Right lobe of liver (tissue), 4 donors: ENCODE measurements around the gene DNAH10.

Experiments
- POLR2A ChIP-seq: fragments of 450-650 bp; IDR thresholded peaks from one replicate; pipeline ENCODE4 v1.6.1; 2017; ENCODE audit warnings: antibody characterized with exemption, mild to moderate bottlenecking
- TF ChIP-seq, protein P1 (sequence below), 4 donors: fragments of 200-600 bp in 3 of 4; fragments of 450-650 bp in 1 of 4; IDR thresholded peaks; one replicate each; pipeline versions ENCODE4 v1.5.1 to v1.8.0; 2016 to 2022; ENCODE audit warnings: antibody characterized with exemption in 4 of 4, mild to moderate bottlenecking in 2 of 4
- donor health status: DM: no; HTN: no; CAD: no.
- donor health status: DM: no; HTN: no; CAD: no.
- donor health status: DM: no; HTN: yes; CAD: no.

- TF ChIP-seq POLR2A, result no peak
- TF ChIP-seq, protein P1, sequence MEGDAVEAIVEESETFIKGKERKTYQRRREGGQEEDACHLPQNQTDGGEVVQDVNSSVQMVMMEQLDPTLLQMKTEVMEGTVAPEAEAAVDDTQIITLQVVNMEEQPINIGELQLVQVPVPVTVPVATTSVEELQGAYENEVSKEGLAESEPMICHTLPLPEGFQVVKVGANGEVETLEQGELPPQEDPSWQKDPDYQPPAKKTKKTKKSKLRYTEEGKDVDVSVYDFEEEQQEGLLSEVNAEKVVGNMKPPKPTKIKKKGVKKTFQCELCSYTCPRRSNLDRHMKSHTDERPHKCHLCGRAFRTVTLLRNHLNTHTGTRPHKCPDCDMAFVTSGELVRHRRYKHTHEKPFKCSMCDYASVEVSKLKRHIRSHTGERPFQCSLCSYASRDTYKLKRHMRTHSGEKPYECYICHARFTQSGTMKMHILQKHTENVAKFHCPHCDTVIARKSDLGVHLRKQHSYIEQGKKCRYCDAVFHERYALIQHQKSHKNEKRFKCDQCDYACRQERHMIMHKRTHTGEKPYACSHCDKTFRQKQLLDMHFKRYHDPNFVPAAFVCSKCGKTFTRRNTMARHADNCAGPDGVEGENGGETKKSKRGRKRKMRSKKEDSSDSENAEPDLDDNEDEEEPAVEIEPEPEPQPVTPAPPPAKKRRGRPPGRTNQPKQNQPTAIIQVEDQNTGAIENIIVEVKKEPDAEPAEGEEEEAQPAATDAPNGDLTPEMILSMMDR (IDR thresholded peaks at IDR 0.05), result no peak
These were observed 181.0 kb downstream of the DNAH10 start for GRCh38 chr12:123942911-123943648.
